HCT116 (cell line): ENCODE measurements around the gene SLC6A6. TPM values are rescaled to one million over a fixed set of nuclear protein-coding genes. Genes with fewer than 3 reads are reported as not detected.

Experiments
- ATAC-seq: fragments of 200-7000 bp; cut with Tn5 transposase; 2 replicates; pipeline ENCODE4 v1.9.1; 2020; ENCODE audit warnings: mild to moderate bottlenecking, moderate library complexity
- BruUV-seq: library from RNA; stranded (reverse); fragments of 400-500 nt; replicated peaks from 2 replicates; lab custom pipeline; 2021; lab: Mats Ljungman, UMichigan
- CTCF ChIA-PET: fragments of 300-600 bp; sonication (Branson Sonifier 250); formaldehyde crosslinking; loops from one replicate; lab custom pipeline; 2021; ENCODE audit warnings: antibody characterized with exemption; lab: Charles Lee
- POLR2A ChIA-PET: fragments of 300-600, 350-600 bp; sonication (Branson Sonifier 250); formaldehyde crosslinking; loops from one replicate; lab custom pipeline; 2021; ENCODE audit warnings: antibody characterized with exemption; lab: Charles Lee
- RAD21 ChIA-PET, 2 experiments: fragments of 300-600 bp; sonication (Branson Sonifier 250); formaldehyde crosslinking; loops; one replicate each; lab custom pipeline; 2023; ENCODE audit warnings: low total read pairs in 2 of 2; ENCODE audit not compliant: uncharacterized antibody in 2 of 2, unreplicated experiment in 2 of 2, low non-redundant PET in 1 of 2; lab: Charles Lee
- DNase-seq: peaks from one replicate; pipeline ENCODE4 v3.0.0-alpha.2; 2010; ENCODE audit warnings: low read depth, low spot score
- H2AFZ ChIP-seq: fragments of 200-600 bp; shearing (Covaris generic), sonication (generic); 2 replicates; pipeline ENCODE4 v1.6.1; 2017; ENCODE audit warnings: low read depth, mixed run types, mixed read lengths, antibody characterized with exemption, low read length; ENCODE audit not compliant: poor library complexity, severe bottlenecking
- H3K27ac ChIP-seq: 2 replicates; pipeline ENCODE4 v1.5.1; 2012; ENCODE audit warnings: low read depth, low read length
- H3K27me3 ChIP-seq: fragments of 200-600 bp; sonication (generic); 2 replicates; pipeline ENCODE4 v1.6.1; 2016; ENCODE audit warnings: mixed run types, low read length, mixed read lengths; ENCODE audit not compliant: insufficient read depth
- H3K36me3 ChIP-seq, 2 experiments: fragments of 200-500 bp in 1 of 2; fragments of 200-600 bp in 1 of 2; sonication (Bioruptor generic) in 1 of 2; sonication (generic) in 1 of 2; 2 replicates each; pipeline versions ENCODE4 v1.5.1 to v1.6.1; 2014 to 2016; ENCODE audit warnings: low read length in 2 of 2, inconsistent platforms in 1 of 2, mixed read lengths in 1 of 2, mixed run types in 1 of 2; ENCODE audit not compliant: insufficient read depth in 2 of 2, control insufficient read depth in 1 of 2
- H3K4me1 ChIP-seq, 2 experiments: fragments of 200-600 bp in 1 of 2; sonication (generic) in 1 of 2; 2 replicates each; pipeline versions ENCODE4 v1.5.1 to v1.6.1; 2012 to 2017; ENCODE audit warnings: low read length in 2 of 2, inconsistent platforms in 1 of 2, mild to moderate bottlenecking in 1 of 2, mixed read lengths in 1 of 2, mixed run types in 1 of 2, moderate library complexity in 1 of 2; ENCODE audit not compliant: insufficient read depth in 2 of 2, control insufficient read depth in 1 of 2
- H3K4me2 ChIP-seq: fragments of 200-600 bp; sonication (generic); 2 replicates; pipeline ENCODE4 v1.6.1; 2017; ENCODE audit warnings: mixed run types, low read length, mixed read lengths
- H3K4me3 ChIP-seq, 2 experiments: fragments of 200-600 bp in 1 of 2; sonication (generic) in 1 of 2; replicated peaks in 1 of 2; 2 replicates each; pipeline ENCODE4 v1.5.1; 2011 to 2016; ENCODE audit warnings: low read length in 2 of 2, control low read depth in 1 of 2, low read depth in 1 of 2, mild to moderate bottlenecking in 1 of 2, mixed read lengths in 1 of 2, mixed run types in 1 of 2
- H3K79me2 ChIP-seq: fragments of 200-600 bp; sonication (generic); 2 replicates; pipeline ENCODE4 v1.6.1; 2017; ENCODE audit warnings: mild to moderate bottlenecking, mixed run types, low read length, moderate library complexity, mixed read lengths; ENCODE audit not compliant: insufficient read depth
- H3K9ac ChIP-seq: fragments of 200-600 bp; sonication (generic); 2 replicates; pipeline ENCODE4 v1.6.1; 2016; ENCODE audit warnings: low read length, mixed read lengths
- H3K9me2 ChIP-seq: fragments of 200-600 bp; sonication (generic), shearing (Covaris generic); 2 replicates; pipeline ENCODE4 v1.6.1; 2017; ENCODE audit warnings: mixed run types, mild to moderate bottlenecking, moderate library complexity; ENCODE audit not compliant: insufficient read depth
- H3K9me3 ChIP-seq, 2 experiments: fragments of 200-500 bp in 1 of 2; fragments of 200-600 bp in 1 of 2; sonication (Bioruptor generic) in 1 of 2; sonication (generic) in 1 of 2; 2 replicates each; pipeline ENCODE4 v1.6.1; 2014 to 2017; ENCODE audit warnings: low read length in 2 of 2, mixed read lengths in 2 of 2, inconsistent platforms in 1 of 2, low read depth in 1 of 2, mild to moderate bottlenecking in 1 of 2, mixed run types in 1 of 2, moderate library complexity in 1 of 2; ENCODE audit not compliant: control insufficient read depth in 1 of 2, insufficient read depth in 1 of 2
- H4K20me1 ChIP-seq: fragments of 200-600 bp; sonication (generic), shearing (Covaris generic); 2 replicates; pipeline ENCODE4 v1.6.1; 2017; ENCODE audit warnings: mixed run types, mild to moderate bottlenecking, moderate library complexity; ENCODE audit not compliant: insufficient read depth
- CBX3 ChIP-seq: IDR thresholded peaks from 2 replicates; pipeline ENCODE4 v1.6.1; 2012; ENCODE audit warnings: low read depth
- CTCF ChIP-seq, 3 experiments: fragments of 200-600 bp in 1 of 3; sonication (generic) in 1 of 3; IDR thresholded peaks in 2 of 3; conservative IDR thresholded peaks in 1 of 3; 2 replicates each; pipeline ENCODE4 v1.5.1; 2012 to 2017; ENCODE audit warnings: low read depth in 2 of 3, low read length in 2 of 3, antibody characterized with exemption in 1 of 3, borderline replicate concordance in 1 of 3, control low read depth in 1 of 3, mild to moderate bottlenecking in 1 of 3, mixed read lengths in 1 of 3, mixed run types in 1 of 3, moderate library complexity in 1 of 3; ENCODE audit not compliant: insufficient read depth in 1 of 3
- EGR1 ChIP-seq: IDR thresholded peaks from 2 replicates; pipeline ENCODE4 v1.6.1; 2012; ENCODE audit warnings: low read depth
- ELF1 ChIP-seq: IDR thresholded peaks from 2 replicates; pipeline ENCODE4 v1.6.1; 2012; ENCODE audit warnings: low read depth, borderline replicate concordance
- EZH2 ChIP-seq: fragments of 200-600 bp; sonication (generic); IDR thresholded peaks from 2 replicates; pipeline ENCODE4 v1.6.1; 2017; ENCODE audit warnings: antibody characterized with exemption, mixed run types
- EZH2phosphoT487 ChIP-seq: fragments of 200-600 bp; IDR thresholded peaks from 2 replicates; pipeline ENCODE4 v1.6.1; 2018; ENCODE audit warnings: antibody characterized with exemption, borderline replicate concordance
- FOSL1 ChIP-seq: IDR thresholded peaks from 2 replicates; pipeline ENCODE4 v1.6.1; 2012; ENCODE audit warnings: low read depth
- JUND ChIP-seq: IDR thresholded peaks from 2 replicates; pipeline ENCODE4 v1.6.1; 2012
- POLR2AphosphoS5 ChIP-seq: IDR thresholded peaks from 2 replicates; pipeline ENCODE4 v1.6.1; 2011; ENCODE audit warnings: mild to moderate bottlenecking, low read depth, low read length, moderate library complexity
- RAD21 ChIP-seq: IDR thresholded peaks from 2 replicates; pipeline ENCODE4 v1.6.1; 2012; ENCODE audit warnings: low read depth, mild to moderate bottlenecking
- REST ChIP-seq: IDR thresholded peaks from 2 replicates; pipeline ENCODE4 v1.6.1; 2012; ENCODE audit warnings: low read depth
- SIN3A ChIP-seq: IDR thresholded peaks from 2 replicates; pipeline ENCODE4 v1.6.1; 2012; ENCODE audit warnings: low read depth
- SP1 ChIP-seq: IDR thresholded peaks from 2 replicates; pipeline ENCODE4 v1.6.1; 2012; ENCODE audit warnings: low read depth
- SRF ChIP-seq: IDR thresholded peaks from 2 replicates; pipeline ENCODE4 v1.6.1; 2012; ENCODE audit warnings: low read depth
- TCF7L2 ChIP-seq: IDR thresholded peaks from 2 replicates; pipeline ENCODE4 v1.7.0; 2011; ENCODE audit warnings: borderline replicate concordance, inconsistent platforms; ENCODE audit not compliant: insufficient read depth, insufficient read length; ENCODE audit errors: extremely low read depth
- YY1 ChIP-seq: IDR thresholded peaks from 2 replicates; pipeline ENCODE4 v1.6.1; 2011; ENCODE audit warnings: low read length, low read depth, moderate library complexity, mild to moderate bottlenecking; ENCODE audit not compliant: insufficient replicate concordance; ENCODE audit errors: extremely low read depth
- ZFX ChIP-seq: fragments of 450-650 bp; IDR thresholded peaks from 2 replicates; pipeline ENCODE4 v1.6.1; 2017
- ZNF274 ChIP-seq: fragments of 200-500 bp; sonication (Bioruptor generic); IDR thresholded peaks from 2 replicates; pipeline ENCODE4 v1.6.1; 2014; ENCODE audit warnings: mild to moderate bottlenecking, low read depth, low read length, inconsistent platforms
- intact Hi-C: fragments of 100-400 bp; cut with micrococcal nuclease; formaldehyde crosslinking; loops from 2 replicates; pipeline ENCODE4 v1.10.0; 2022
- total RNA-seq: library from RNA; stranded (reverse); gene quantifications from one replicate; pipeline ENCODE4 v1.2.1, GENCODE V29; 2021; ENCODE audit not compliant: unreplicated experiment
- TF ChIP-seq, protein P1 (sequence below): IDR thresholded peaks from 2 replicates; pipeline ENCODE4 v1.6.1; 2012
- TF ChIP-seq, protein P2 (sequence below): IDR thresholded peaks from 2 replicates; pipeline ENCODE4 v1.6.1; 2012

Gene SLC6A6
- total RNA-seq, 1 experiment from 2014 or later = 36.3 TPM

- no peaks in the 10 kb centered on the region for H3K79me2 ChIP-seq
- H3K4me1 ChIP-seq = no peaks in the 10 kb centered on the region
- ChIA-PET RAD21 (no interaction called here), POLR2A (no interaction called here)
- peaks cover 8 to 20% of the 10 kb centered on the region in 2 experiments; a peak in 3 of 4 replicates for H3K36me3 ChIP-seq
- H2AFZ ChIP-seq = no peak overlapping the region
- H3K9ac ChIP-seq = no peak overlapping the region
- H3K27me3 ChIP-seq = no peaks in the 10 kb centered on the region
- H3K27ac ChIP-seq = no peak overlapping the region
- H3K9me2 ChIP-seq = no peaks in the 10 kb centered on the region
- no TSS peak for BruUV-seq
- no peak for TF ChIP-seq POLR2AphosphoS5
- no peak for TF ChIP-seq TCF7L2
- TF ChIP-seq, protein P1, sequence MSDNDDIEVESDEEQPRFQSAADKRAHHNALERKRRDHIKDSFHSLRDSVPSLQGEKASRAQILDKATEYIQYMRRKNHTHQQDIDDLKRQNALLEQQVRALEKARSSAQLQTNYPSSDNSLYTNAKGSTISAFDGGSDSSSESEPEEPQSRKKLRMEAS = no peak
- no peak for TF ChIP-seq YY1
- no peak for TF ChIP-seq SP1
- TF ChIP-seq ZNF274 = no peak
- TF ChIP-seq SIN3A = no peak
- no peak for TF ChIP-seq CBX3
- TF ChIP-seq RAD21 = no peak
- no peak for TF ChIP-seq ELF1
- no peak for TF ChIP-seq FOSL1
- TF ChIP-seq SRF = no peak
- TF ChIP-seq EZH2 = no peak
- TF ChIP-seq EZH2phosphoT487 = no peak
- no peak for TF ChIP-seq JUND
- TF ChIP-seq REST = no peak
- TF ChIP-seq, protein P2, sequence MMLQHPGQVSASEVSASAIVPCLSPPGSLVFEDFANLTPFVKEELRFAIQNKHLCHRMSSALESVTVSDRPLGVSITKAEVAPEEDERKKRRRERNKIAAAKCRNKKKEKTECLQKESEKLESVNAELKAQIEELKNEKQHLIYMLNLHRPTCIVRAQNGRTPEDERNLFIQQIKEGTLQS = no peak
- TF ChIP-seq ZFX = no peak
- no peak for TF ChIP-seq EGR1
- no peak for TF ChIP-seq CTCF (IDR thresholded peaks at IDR 0.05 in 2 of 3, conservative IDR thresholded peaks at IDR 0.05 in 1 of 3; ENCODE audit: borderline replicate concordance in 1 of 3, insufficient read depth in 1 of 3, low read depth in 2 of 3, low read length in 2 of 3)
- TF ChIP-seq, all 23 proteins: peak for 0
- no peak overlapping the region for H3K4me3 ChIP-seq
- CTCF ChIA-PET = no interaction called here
- no peak overlapping the region for H3K4me2 ChIP-seq
- intact Hi-C loops = no loop called here
- no peaks in the 10 kb centered on the region for H3K9me3 ChIP-seq
- DNase-seq = no peak
- ATAC-seq = no peak
- H4K20me1 ChIP-seq = no peaks in the 10 kb centered on the region
These were observed 84.7 kb downstream of the SLC6A6 start for GRCh38 chr3:14487086-14487485.
